Caco-2 (cell line): ENCODE results near the gene MYDGF. TPM values are rescaled to one million over a fixed set of nuclear protein-coding genes. Genes with fewer than 3 reads are reported as not detected.

Experiments used
- BruUV-seq: library from RNA; stranded (reverse); fragments of 400-500 nt; replicated peaks from 2 replicates; lab custom pipeline; 2021; lab: Mats Ljungman, UMichigan
- CTCF ChIA-PET: fragments of 300-600 bp; sonication (Branson Sonifier 250); formaldehyde crosslinking; loops from one replicate; lab custom pipeline; 2022; ENCODE audit warnings: antibody characterized with exemption; lab: Charles Lee
- POLR2A ChIA-PET: fragments of 300-600 bp; sonication (Branson Sonifier 250); formaldehyde crosslinking; loops from one replicate; lab custom pipeline; 2022; ENCODE audit warnings: antibody characterized with exemption; lab: Charles Lee
- DNase-seq, 2 experiments: peaks; one replicate each; pipeline versions ENCODE4 v3.0.0 to v3.0.0-alpha.2; 2020 to 2022
- H3K27me3 ChIP-seq: replicated peaks from 2 replicates; pipeline ENCODE4 v1.6.0; 2011; ENCODE audit warnings: low read length; ENCODE audit not compliant: control insufficient read depth, insufficient read depth
- H3K36me3 ChIP-seq: 2 replicates; pipeline ENCODE4 v1.5.1; 2011; ENCODE audit warnings: low read length; ENCODE audit not compliant: control insufficient read depth, insufficient read depth
- H3K4me1 ChIP-seq: fragments of 250-450 bp; sonication (Bioruptor Pico); 2 replicates; pipeline ENCODE4 v1.5.1; 2020; ENCODE audit warnings: mild to moderate bottlenecking
- H3K4me3 ChIP-seq: 2 replicates; pipeline ENCODE4 v1.5.1; 2011; ENCODE audit warnings: low read depth, mild to moderate bottlenecking, control low read depth, low read length
- H3K9me3 ChIP-seq: fragments of 250-450 bp; sonication (Bioruptor Pico); 2 replicates; pipeline ENCODE4 v1.5.1; 2020; ENCODE audit warnings: mild to moderate bottlenecking, moderate library complexity
- H3K27ac Mint-ChIP-seq: one replicate; pipeline ENCODE4 v1.8.0; 2022; ENCODE audit warnings: mixed read lengths; ENCODE audit not compliant: unreplicated experiment
- H3K27me3 Mint-ChIP-seq: one replicate; pipeline ENCODE4 v1.8.0; 2022; ENCODE audit warnings: mixed read lengths; ENCODE audit not compliant: insufficient read depth, unreplicated experiment
- H3K36me3 Mint-ChIP-seq: one replicate; pipeline ENCODE4 v1.8.0; 2022; ENCODE audit warnings: mild to moderate bottlenecking, mixed read lengths; ENCODE audit not compliant: insufficient read depth, unreplicated experiment
- H3K4me1 Mint-ChIP-seq: one replicate; pipeline ENCODE4 v1.8.0; 2022; ENCODE audit warnings: low read depth, mixed read lengths; ENCODE audit not compliant: unreplicated experiment
- H3K4me3 Mint-ChIP-seq: one replicate; pipeline ENCODE4 v1.8.0; 2022; ENCODE audit warnings: mild to moderate bottlenecking, moderate library complexity, mixed read lengths; ENCODE audit not compliant: unreplicated experiment
- H3K9me3 Mint-ChIP-seq: one replicate; pipeline ENCODE4 v1.8.0; 2022; ENCODE audit warnings: mixed read lengths; ENCODE audit not compliant: unreplicated experiment
- CTCF ChIP-seq, 2 experiments: fragments of 200-600 bp in 1 of 2; IDR thresholded peaks; 1 replicate in 1 of 2; 2 replicates in 1 of 2; pipeline versions ENCODE4 v1.5.1 to v1.8.0; 2011 to 2022; ENCODE audit warnings: antibody characterized with exemption in 1 of 2, control low read depth in 1 of 2, inconsistent platforms in 1 of 2, low read depth in 1 of 2, low read length in 1 of 2, mild to moderate bottlenecking in 1 of 2, moderate library complexity in 1 of 2; ENCODE audit not compliant: insufficient read depth in 1 of 2, severe bottlenecking in 1 of 2, unreplicated experiment in 1 of 2
- intact Hi-C: fragments of 100-400 bp; cut with micrococcal nuclease; formaldehyde crosslinking; loops from one replicate; pipeline ENCODE4 v1.10.0; 2022; ENCODE audit not compliant: unreplicated experiment
- total RNA-seq: library from RNA; stranded (reverse); gene quantifications from 2 replicates; pipeline ENCODE4 v1.2.3, GENCODE V29; 2022

The MYDGF gene
- total RNA-seq, 1 experiment from 2014 or later: 106 TPM

DNA sequence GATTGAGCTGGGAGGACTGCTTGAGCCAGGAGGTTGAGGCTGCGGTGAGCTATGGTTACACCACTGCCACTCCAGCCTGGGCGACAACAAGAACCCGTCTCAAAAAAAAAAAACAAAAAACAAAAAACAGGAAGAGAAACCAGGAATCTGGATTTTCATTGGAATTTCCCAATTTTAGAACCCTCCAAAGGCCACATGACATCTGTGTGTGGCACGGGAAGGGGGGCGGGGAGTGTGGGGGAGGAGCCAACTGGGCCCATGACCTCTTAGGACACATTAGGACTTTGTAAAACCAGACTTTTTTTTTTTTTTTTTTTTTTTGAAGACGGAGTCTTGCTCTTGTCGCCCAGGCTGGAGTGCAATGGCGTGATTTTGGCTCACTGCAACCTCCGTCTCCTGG is 21.2 kb upstream of the MYDGF start:
- peaks cover 1% of the 10 kb centered on the region for H3K36me3 ChIP-seq

DNA sequence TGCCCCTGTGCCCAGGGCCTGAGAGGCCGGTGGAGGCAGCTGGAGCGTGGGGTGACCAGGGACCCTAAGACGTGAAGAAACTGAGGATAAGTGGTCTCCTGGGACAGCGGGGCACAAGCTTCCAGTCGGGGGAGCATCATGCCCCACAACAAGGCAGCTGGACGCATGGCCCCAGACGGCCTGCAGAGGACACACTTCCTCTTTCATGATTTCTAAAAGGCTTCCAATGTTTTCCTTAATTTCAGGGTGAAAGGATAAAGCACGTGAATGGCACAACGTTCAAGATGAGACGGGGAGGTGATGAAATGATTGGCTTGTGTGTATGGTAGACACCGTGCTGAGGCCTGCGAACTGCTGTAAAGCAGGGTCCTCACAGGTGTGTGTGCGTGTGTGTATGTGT is 20.2 kb upstream of the MYDGF start:
- no TSS peak for BruUV-seq

More for the DNA sequence above, 21.2 kb upstream of the MYDGF start:
- Mint-ChIP-seq H3K9me3 (no peaks in the 10 kb centered on the region), H3K36me3 (peaks cover 49% of the 10 kb centered on the region), H3K27me3 (no peaks in the 10 kb centered on the region), H3K4me1 (no peaks in the 10 kb centered on the region), H3K27ac (no peak overlapping the region), H3K4me3 (no peak overlapping the region)
- no TSS peak for BruUV-seq
- H3K4me1 ChIP-seq: no peaks in the 10 kb centered on the region
- intact Hi-C loops: no loop called here
- POLR2A ChIA-PET: no interaction called here
- no peak overlapping the region for H3K4me3 ChIP-seq
- DNase-seq: no peak
- no peak for TF ChIP-seq CTCF (IDR thresholded peaks at IDR 0.05; ENCODE audit: insufficient read depth in 1 of 2, low read depth in 1 of 2, low read length in 1 of 2, severe bottlenecking in 1 of 2, unreplicated experiment in 1 of 2)
- CTCF ChIA-PET: no interaction called here
- no peaks in the 10 kb centered on the region for H3K27me3 ChIP-seq
- no peaks in the 10 kb centered on the region for H3K9me3 ChIP-seq

DNA sequence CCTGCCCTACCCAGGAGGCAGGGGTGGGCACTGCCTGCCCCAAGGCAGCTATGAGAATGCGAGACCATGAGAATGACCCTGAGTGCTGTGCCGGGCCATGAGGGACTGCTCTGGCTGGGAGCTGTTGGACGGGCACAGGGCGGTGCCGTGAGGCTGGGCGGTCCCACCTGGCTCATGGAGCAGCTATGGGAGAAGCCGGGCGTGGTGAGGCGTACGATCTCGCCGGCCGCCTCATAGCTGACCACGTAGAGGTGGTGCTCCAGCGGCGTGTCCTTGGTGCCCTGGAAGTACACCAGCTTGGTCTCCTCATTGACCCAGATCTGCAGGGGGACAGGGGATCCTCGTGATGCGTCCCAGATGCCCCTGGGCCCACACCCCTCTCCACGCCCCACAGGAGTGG is 19.3 kb upstream of the MYDGF start:
- CTCF ChIA-PET: interaction anchor here (0.9 kb wide), 1 partner anchor 102 kb away, joined by 4 read pairs; the partner anchor contains the start of gene FEM1A
- POLR2A ChIA-PET: no interaction called here
- Histone ChIP-seq H3K4me1 (no peaks in the 10 kb centered on the region), H3K9me3 (no peaks in the 10 kb centered on the region), H3K36me3 (no peaks in the 10 kb centered on the region; the same call in none of the 2 replicates), H3K27me3 (no peaks in the 10 kb centered on the region), H3K4me3 (no peak overlapping the region)
- TF ChIP-seq CTCF (IDR thresholded peaks at IDR 0.05; ENCODE audit: insufficient read depth in 1 of 2, low read depth in 1 of 2, low read length in 1 of 2, severe bottlenecking in 1 of 2, unreplicated experiment in 1 of 2): no peak
- Mint-ChIP-seq H3K36me3 (peaks cover 43% of the 10 kb centered on the region), H3K9me3 (no peaks in the 10 kb centered on the region), H3K4me3 (no peak overlapping the region), H3K4me1 (no peaks in the 10 kb centered on the region), H3K27ac (no peak overlapping the region), H3K27me3 (no peaks in the 10 kb centered on the region)
- intact Hi-C loops: no loop called here
- no peak for DNase-seq
- no TSS peak for BruUV-seq

More for the DNA sequence above, 20.2 kb upstream of the MYDGF start:
- H3K36me3 Mint-ChIP-seq: peaks cover 44% of the 10 kb centered on the region
- H3K4me3 Mint-ChIP-seq: no peak overlapping the region
- Histone ChIP-seq H3K4me3 (no peak overlapping the region), H3K27me3 (no peaks in the 10 kb centered on the region), H3K36me3 (peaks cover 1% of the 10 kb centered on the region), H3K4me1 (no peaks in the 10 kb centered on the region), H3K9me3 (no peaks in the 10 kb centered on the region)
- no peak for TF ChIP-seq CTCF (IDR thresholded peaks at IDR 0.05; ENCODE audit: insufficient read depth in 1 of 2, low read depth in 1 of 2, low read length in 1 of 2, severe bottlenecking in 1 of 2, unreplicated experiment in 1 of 2)
- POLR2A ChIA-PET: no interaction called here
- no peaks in the 10 kb centered on the region for H3K27me3 Mint-ChIP-seq
- H3K9me3 Mint-ChIP-seq: no peaks in the 10 kb centered on the region
- no peaks in the 10 kb centered on the region for H3K4me1 Mint-ChIP-seq
- CTCF ChIA-PET: interaction anchor here (1.0 kb wide), 1 partner anchor 27 kb away, joined by 3 read pairs; no protein-coding TSS in a partner anchor
- intact Hi-C loops: no loop called here
- no peak overlapping the region for H3K27ac Mint-ChIP-seq
- DNase-seq: no peak
